WTC11 (cell line): ENCODE measurements around the gene F13B. TPM values are rescaled to one million over a fixed set of nuclear protein-coding genes. Genes with fewer than 3 reads are reported as not detected.

Source experiments
- ATAC-seq: fragments of 200-7000 bp; cut with Tn5 transposase; 2 replicates; pipeline ENCODE4 v1.10.0; 2021; ENCODE audit warnings: mild to moderate bottlenecking, moderate library complexity
- CTCF ChIA-PET: fragments of 300-600 bp; sonication (Branson Sonifier 250); formaldehyde crosslinking; loops from one replicate; lab custom pipeline; 2021; ENCODE audit warnings: antibody characterized with exemption; lab: Charles Lee
- POLR2A ChIA-PET: fragments of 350-600 bp; sonication (Branson Sonifier 250); formaldehyde crosslinking; loops from one replicate; lab custom pipeline; 2021; ENCODE audit warnings: antibody characterized with exemption; lab: Charles Lee
- DNase-seq: peaks from one replicate; pipeline ENCODE4 v3.0.0; 2021; ENCODE audit warnings: low spot score
- H3K27ac Mint-ChIP-seq: 2 replicates; pipeline ENCODE4 v1.8.0; 2021; ENCODE audit warnings: mixed read lengths
- H3K27me3 Mint-ChIP-seq: 2 replicates; pipeline ENCODE4 v1.8.0; 2021; ENCODE audit warnings: low read depth, mild to moderate bottlenecking, moderate library complexity, mixed read lengths
- H3K36me3 Mint-ChIP-seq: 2 replicates; pipeline ENCODE4 v1.8.0; 2021; ENCODE audit warnings: mixed read lengths
- H3K4me1 Mint-ChIP-seq: 2 replicates; pipeline ENCODE4 v1.8.0; 2022; ENCODE audit warnings: mixed read lengths
- H3K4me3 Mint-ChIP-seq: 2 replicates; pipeline ENCODE4 v1.8.0; 2021; ENCODE audit warnings: mild to moderate bottlenecking, moderate library complexity, mixed read lengths
- H3K9me3 Mint-ChIP-seq: 2 replicates; pipeline ENCODE4 v1.8.0; 2021; ENCODE audit warnings: mixed read lengths
- AFF4 ChIP-seq: sonication (generic); formaldehyde crosslinking; IDR thresholded peaks from 2 replicates; pipeline ENCODE4 v1.8.1; 2023; ENCODE audit warnings: mild to moderate bottlenecking, missing genetic modification reagents, borderline replicate concordance
- AR ChIP-seq: fragments of 250-450 bp; sonication (Bioruptor Pico); IDR thresholded peaks from 2 replicates; pipeline ENCODE4 v1.9.0; 2021; ENCODE audit warnings: mild to moderate bottlenecking
- ATF1 ChIP-seq: sonication (generic); formaldehyde crosslinking; IDR thresholded peaks from 2 replicates; pipeline ENCODE4 v1.8.1; 2023; ENCODE audit warnings: mild to moderate bottlenecking, moderate library complexity, missing genetic modification reagents
- CDX4 ChIP-seq: fragments of 250-450 bp; sonication (Bioruptor Pico); IDR thresholded peaks from 2 replicates; pipeline ENCODE4 v1.9.0; 2021; ENCODE audit warnings: moderate library complexity, mild to moderate bottlenecking, inconsistent platforms, borderline replicate concordance
- FOXP1 ChIP-seq: sonication (generic); formaldehyde crosslinking; IDR thresholded peaks from 2 replicates; pipeline ENCODE4 v1.8.0; 2022; ENCODE audit warnings: missing genetic modification reagents, mild to moderate bottlenecking, moderate library complexity, borderline replicate concordance
- GABPB1 ChIP-seq: sonication (generic); formaldehyde crosslinking; IDR thresholded peaks from 2 replicates; pipeline ENCODE4 v1.8.1; 2023; ENCODE audit warnings: mild to moderate bottlenecking, missing genetic modification reagents
- HMGA2 ChIP-seq: fragments of 250-450 bp; sonication (Bioruptor Pico); IDR thresholded peaks from 2 replicates; pipeline ENCODE4 v1.4.0; 2021; ENCODE audit warnings: mild to moderate bottlenecking, moderate library complexity
- IRF2 ChIP-seq: sonication (generic); formaldehyde crosslinking; IDR thresholded peaks from 2 replicates; pipeline ENCODE4 v1.8.0; 2022; ENCODE audit warnings: low read depth, missing genetic modification reagents, borderline replicate concordance
- MYBL2 ChIP-seq: sonication (generic); formaldehyde crosslinking; IDR thresholded peaks from 2 replicates; pipeline ENCODE4 v1.8.1; 2023; ENCODE audit warnings: mild to moderate bottlenecking, moderate library complexity, missing genetic modification reagents
- NR2C2 ChIP-seq: sonication (generic); formaldehyde crosslinking; IDR thresholded peaks from 2 replicates; pipeline ENCODE4 v1.8.0; 2022; ENCODE audit warnings: mild to moderate bottlenecking, missing genetic modification reagents
- PRRX2 ChIP-seq: fragments of 250-450 bp; sonication (Bioruptor Pico); IDR thresholded peaks from 2 replicates; pipeline ENCODE4 v1.8.0; 2021; ENCODE audit warnings: mild to moderate bottlenecking
- RORB ChIP-seq: fragments of 250-450 bp; sonication (Bioruptor Pico); IDR thresholded peaks from 2 replicates; pipeline ENCODE4 v1.9.0; 2021; ENCODE audit warnings: mild to moderate bottlenecking
- SOX15 ChIP-seq: fragments of 250-450 bp; sonication (Bioruptor Pico); IDR thresholded peaks from 2 replicates; pipeline ENCODE4 v1.9.0; 2021; ENCODE audit warnings: mild to moderate bottlenecking
- USF1 ChIP-seq: sonication (generic); formaldehyde crosslinking; IDR thresholded peaks from 2 replicates; pipeline ENCODE4 v1.8.0; 2022; ENCODE audit warnings: mild to moderate bottlenecking, missing genetic modification reagents
- ZNF138 ChIP-seq: sonication (generic); formaldehyde crosslinking; conservative IDR thresholded peaks from 2 replicates; pipeline ENCODE4 v1.8.1; 2022; ENCODE audit warnings: mild to moderate bottlenecking, moderate library complexity, missing genetic modification reagents
- ZNF232 ChIP-seq: sonication (generic); formaldehyde crosslinking; IDR thresholded peaks from 2 replicates; pipeline ENCODE4 v1.8.0; 2022; ENCODE audit warnings: mild to moderate bottlenecking, missing genetic modification reagents
- ZNF425 ChIP-seq: fragments of 250-450 bp; sonication (Bioruptor Pico); conservative IDR thresholded peaks from 2 replicates; pipeline ENCODE4 v1.9.0; 2021; ENCODE audit warnings: mild to moderate bottlenecking
- total RNA-seq: library from RNA; stranded (reverse); gene quantifications from 3 replicates; pipeline ENCODE4 v1.2.3, GENCODE V29; 2021

The F13B gene
- total RNA-seq, 1 experiment from 2014 or later: not detected

- Mint-ChIP-seq H3K9me3 (peaks cover 47% of the 10 kb centered on the region), H3K36me3 (peaks cover 94% of the 10 kb centered on the region), H3K4me1 (peaks cover 7% of the 10 kb centered on the region), H3K27ac (no peak overlapping the region), H3K4me3 (no peak overlapping the region), H3K27me3 (peaks cover 3% of the 10 kb centered on the region; the same call in 1 of the 2 replicates)
- TF ChIP-seq ZNF425 (CRISPR knock-in tag) (no peak), RORB (CRISPR knock-in tag) (no peak), IRF2 (CRISPR knock-in tag) (no peak), MYBL2 (no peak), SOX15 (CRISPR knock-in tag) (no peak), AR (CRISPR knock-in tag) (no peak), FOXP1 (CRISPR knock-in tag) (no peak), PRRX2 (CRISPR knock-in tag) (no peak), ZNF138 (CRISPR knock-in tag) (no peak), USF1 (CRISPR knock-in tag) (no peak), GABPB1 (CRISPR knock-in tag) (no peak), HMGA2 (CRISPR knock-in tag) (no peak), AFF4 (CRISPR knock-in tag) (no peak), ATF1 (CRISPR knock-in tag) (no peak), ZNF232 (CRISPR knock-in tag) (no peak), NR2C2 (CRISPR knock-in tag) (no peak), CDX4 (CRISPR knock-in tag) (no peak)
- ChIA-PET POLR2A (no interaction called here), CTCF (no interaction called here)
- ATAC-seq (no peak), DNase-seq (no peak)
Measured at GRCh38 chr1:197106869-197107268, 39.8 kb upstream of the F13B start.
